GM12891 (cell line): ENCODE measurements around the gene LUZP2.

Experiments
- PAX5 ChIP-seq: IDR thresholded peaks from 2 replicates; pipeline ENCODE4 v1.6.1; 2011; ENCODE audit warnings: low read length, moderate library complexity, mild to moderate bottlenecking; ENCODE audit not compliant: insufficient read depth, severe bottlenecking
- POLR2A ChIP-seq: IDR thresholded peaks from 2 replicates; pipeline ENCODE4 v1.6.1; 2011; ENCODE audit warnings: low read depth, low read length, control low read depth
- POLR2AphosphoS5 ChIP-seq: IDR thresholded peaks from 2 replicates; pipeline ENCODE4 v1.6.1; 2011; ENCODE audit warnings: low read depth, low read length, control low read depth
- TAF1 ChIP-seq: IDR thresholded peaks from 2 replicates; pipeline ENCODE4 v1.6.1; 2011; ENCODE audit warnings: low read depth, low read length, control low read depth

DNA sequence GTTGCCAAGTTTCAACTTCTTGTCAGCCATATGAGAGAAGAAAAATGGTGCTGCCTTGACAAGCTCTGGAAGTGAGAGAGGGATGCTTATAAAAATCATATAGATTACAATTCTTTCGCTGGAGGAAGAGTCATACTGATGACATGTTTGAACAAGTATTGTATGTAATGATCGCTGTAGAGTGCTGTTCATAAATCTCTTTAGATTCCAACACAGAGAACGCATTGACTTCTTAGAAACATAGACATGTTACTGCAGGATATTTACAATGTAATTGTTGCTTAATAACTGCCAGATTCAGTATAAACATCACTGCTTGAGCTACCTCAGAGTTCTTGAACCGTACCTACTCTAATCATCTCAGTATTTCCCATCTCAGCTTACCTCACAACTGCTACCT is 571.6 kb downstream of the LUZP2 start:
- TF ChIP-seq POLR2AphosphoS5 (no peak), POLR2A (no peak), TAF1 (no peak), PAX5 (no peak)
